ENCODE results near the gene FTO.

The FTO gene

GRCh38 chr16:53974484-53975080, 270.6 kb downstream of the FTO start:
- DNase-seq = no peak

DNA sequence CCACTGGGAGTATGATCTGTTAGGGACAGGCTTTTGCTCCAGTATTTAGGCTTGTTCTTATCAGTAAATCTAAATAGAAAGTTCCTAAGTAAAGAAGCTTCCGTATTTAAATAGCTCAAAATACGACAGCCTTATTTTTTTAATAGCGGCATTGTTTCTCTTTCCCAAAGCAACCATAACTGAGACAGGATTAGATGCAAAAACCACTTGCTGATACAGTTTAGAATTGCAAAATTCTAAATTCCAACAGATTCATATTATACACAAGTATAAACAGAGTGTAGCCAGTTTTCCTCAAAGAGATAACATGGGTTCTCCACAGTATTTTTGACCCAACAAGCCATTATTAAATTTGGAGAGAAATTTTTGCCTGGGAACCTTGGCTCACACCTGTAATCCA, 276.7 kb downstream of the FTO start:
- no peak for DNase-seq

DNA sequence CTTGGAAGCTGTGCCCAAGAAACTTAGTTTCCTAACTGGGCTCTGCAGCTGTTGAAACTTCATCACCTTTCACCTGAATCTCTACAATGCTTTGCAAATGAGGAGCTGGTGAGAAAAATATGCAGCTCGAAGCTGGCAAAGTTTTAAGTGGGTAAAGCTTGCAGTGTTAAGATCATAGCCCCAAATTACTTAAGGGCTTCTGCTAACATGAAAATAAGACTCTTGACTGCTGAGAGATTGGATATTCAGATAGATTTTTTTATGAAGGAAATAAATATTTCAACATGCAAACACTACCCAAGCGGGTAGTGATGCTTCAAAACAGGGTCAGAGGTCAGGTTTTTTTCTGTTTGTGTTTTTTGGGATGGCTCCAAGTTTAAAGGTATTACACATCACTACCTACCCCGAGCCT, 278.7 kb downstream of the FTO start:
- DNase-seq = no peak

DNA sequence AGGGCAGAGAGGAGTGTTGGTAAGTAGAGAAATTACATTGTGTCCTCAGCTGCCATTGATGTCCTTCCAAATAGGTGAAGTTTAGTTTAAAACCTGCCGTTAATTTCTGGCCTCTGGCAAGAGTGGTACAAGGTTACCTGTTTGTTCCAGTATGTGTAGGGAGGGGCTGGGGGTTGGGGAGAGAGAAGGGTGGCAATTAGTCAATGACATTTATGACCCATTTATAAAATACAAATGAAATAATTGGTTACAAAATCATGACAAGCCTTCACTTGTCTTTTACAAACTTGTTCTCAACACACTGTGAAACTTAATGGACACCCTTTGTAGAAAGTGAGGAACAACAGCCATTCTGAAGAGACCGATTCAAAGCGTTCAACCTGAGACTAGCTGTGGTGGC, 281.0 kb downstream of the FTO start:
- DNase-seq = no peak

DNA sequence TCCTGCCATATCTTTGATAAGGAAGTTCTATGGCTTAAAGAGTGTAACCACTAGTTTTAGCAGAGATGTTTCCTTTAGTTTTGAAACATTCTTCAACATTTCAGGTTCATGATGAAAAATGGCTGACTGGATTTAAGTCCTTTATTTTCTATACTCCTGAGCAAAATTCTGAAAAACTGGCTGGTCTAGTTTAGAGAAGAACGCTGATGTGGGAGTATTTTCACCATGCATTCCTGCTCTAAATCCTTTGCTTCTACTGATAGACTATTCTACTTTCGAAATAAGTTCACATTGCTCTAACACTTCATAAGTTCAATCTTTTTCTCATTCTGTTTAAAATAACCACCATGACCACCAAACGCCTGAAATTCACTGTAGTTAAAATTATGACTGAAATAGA, 281.9 kb downstream of the FTO start:
- no peak for DNase-seq

- DNase-seq = no peak
Measured at GRCh38 chr16:53986793-53987192, 282.8 kb downstream of the FTO start.

DNA sequence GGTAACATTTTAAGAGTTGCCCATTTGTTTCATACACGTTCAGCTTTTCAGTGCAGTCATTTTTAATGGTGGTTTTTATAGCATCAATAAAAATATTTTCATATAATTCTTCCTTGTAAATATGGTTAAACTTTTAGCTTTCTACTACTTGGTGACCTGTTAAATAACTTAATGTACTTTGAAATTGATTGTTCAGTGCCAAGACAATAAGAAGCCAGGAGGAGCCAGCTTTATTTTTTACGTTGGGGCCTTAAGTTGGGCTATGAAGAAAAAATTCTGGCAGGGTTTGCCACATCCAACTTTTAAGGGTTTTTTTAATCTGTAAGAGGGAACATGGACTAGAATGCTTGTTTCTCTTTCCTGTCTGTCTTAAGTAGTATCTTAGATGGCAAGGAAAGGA, 284.2 kb downstream of the FTO start:
- DNase-seq = no peak

GRCh38 chr16:53989597-53989996, 285.6 kb downstream of the FTO start:
- no peak for DNase-seq

- DNase-seq = no peak
Measured at GRCh38 chr16:53991754-53992378, 287.9 kb downstream of the FTO start.

- DNase-seq = no peak
Measured at GRCh38 chr16:53995378-53995777, 291.4 kb downstream of the FTO start.

DNA sequence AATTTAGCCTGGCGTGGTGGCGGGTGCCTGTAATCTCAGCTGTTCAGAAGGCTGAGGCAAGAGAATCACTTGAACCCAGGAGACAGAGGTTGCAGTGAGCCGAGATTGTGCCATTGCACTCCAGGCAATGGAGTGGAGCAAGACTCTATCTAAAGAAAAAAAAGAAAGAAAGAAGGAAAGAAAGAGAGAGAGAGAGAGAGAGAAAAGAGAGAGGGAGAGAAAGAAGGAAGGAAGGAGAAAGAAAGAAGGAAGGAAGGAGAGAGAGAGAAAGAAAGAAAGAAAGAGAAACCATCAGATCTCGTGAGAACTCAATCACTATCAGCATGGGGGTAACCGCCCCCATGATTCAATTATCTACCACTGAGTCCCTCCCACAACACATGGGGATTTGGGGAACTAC, 293.0 kb downstream of the FTO start:
- DNase-seq = no peak

DNA sequence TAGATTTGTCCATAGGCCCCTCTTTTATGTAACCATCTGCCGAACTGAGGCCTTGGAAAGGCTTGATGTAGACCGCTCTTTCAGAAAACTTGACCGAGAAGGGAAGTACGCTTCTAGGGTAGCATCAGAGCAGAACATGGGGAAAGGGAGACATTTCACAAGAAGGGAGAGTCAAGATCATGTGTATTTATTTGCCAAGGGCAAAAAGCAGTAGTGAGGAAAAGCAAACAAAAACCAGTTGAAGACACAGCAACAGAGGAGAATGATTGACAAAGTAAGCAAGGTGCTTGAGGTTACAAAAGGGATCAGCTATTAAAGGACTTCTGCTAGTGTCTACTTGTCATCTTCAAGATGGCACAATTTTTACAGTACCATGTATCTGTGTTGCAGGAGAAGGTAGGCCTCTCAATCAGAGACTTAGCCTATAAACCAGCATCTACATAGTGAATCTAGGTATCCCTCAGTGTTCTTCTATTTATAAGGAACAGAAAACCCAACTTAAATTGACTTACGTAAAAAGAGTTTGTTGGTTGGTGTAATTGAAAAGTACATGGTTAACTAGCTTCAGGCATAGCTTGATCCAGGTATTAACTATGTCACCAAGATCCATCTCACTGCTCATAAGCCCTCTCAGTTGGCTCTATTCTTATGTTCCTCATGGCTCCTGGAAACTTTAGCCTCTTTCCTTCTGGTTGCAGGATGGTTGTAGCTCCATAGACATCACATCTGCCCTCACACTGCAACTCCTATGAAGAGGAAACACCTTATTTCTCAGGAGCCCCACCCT, 294.3 kb downstream of the FTO start:
- DNase-seq = no peak

- no peak for DNase-seq
Measured at GRCh38 chr16:53998966-53999522, 295.1 kb downstream of the FTO start.

- no peak for DNase-seq
Measured at GRCh38 chr16:53999841-54000240, 295.9 kb downstream of the FTO start.

DNA sequence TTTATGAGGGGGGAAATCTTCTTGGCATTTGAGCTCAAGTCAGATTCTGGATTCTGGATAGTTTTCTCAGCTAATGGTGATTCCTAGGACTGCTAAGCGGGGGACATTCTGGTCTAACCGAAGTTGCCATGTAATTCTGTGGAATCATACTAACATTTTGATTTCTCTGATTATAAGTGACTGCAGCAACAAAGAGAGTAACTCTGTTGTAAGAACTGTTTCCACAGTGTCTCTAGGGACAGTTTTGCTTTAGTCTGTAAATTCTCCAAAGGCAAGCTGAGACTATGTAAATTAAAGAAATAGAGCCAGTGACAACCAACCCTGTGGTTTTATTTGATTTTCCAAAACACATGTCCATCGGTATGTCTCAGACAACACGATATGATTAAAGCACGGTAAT, 296.4 kb downstream of the FTO start:
- DNase-seq = no peak

DNA sequence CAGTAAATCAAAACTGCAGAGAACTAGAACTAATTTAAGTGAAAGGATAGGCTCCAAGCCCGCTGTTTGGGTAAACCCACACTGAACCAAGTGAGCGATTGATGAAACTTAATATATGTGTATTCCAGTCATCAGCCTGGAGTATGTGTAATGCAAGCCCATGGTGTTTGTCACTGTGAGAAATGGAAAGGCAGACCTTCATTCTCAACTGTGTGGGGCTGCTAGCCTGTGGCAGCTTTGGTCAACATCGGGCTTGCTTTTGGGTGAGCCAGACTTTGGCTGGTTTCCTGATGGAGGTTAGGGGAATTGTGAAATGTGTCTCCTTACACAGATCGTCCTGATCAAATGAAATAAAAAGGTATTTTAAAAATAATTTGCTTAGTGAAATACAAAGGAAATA, 302.7 kb downstream of the FTO start:
- DNase-seq = no peak

- DNase-seq = no peak
Measured at GRCh38 chr16:54007504-54007903, 303.5 kb downstream of the FTO start.

GRCh38 chr16:54009464-54010176, 305.7 kb downstream of the FTO start:
- DNase-seq = no peak

GRCh38 chr16:54015147-54015546, 311.2 kb downstream of the FTO start:
- DNase-seq = no peak

GRCh38 chr16:54022362-54022761, 318.4 kb downstream of the FTO start:
- DNase-seq = no peak

GRCh38 chr16:54026456-54026855, 322.5 kb downstream of the FTO start:
- no peak for DNase-seq

- no peak for DNase-seq
Measured at GRCh38 chr16:54027062-54027461, 323.1 kb downstream of the FTO start.

GRCh38 chr16:54027558-54027957, 323.6 kb downstream of the FTO start:
- no peak for DNase-seq
